Measurements from ENCODE around the gene PDE1A.

- TF ChIP-seq, protein P1, sequence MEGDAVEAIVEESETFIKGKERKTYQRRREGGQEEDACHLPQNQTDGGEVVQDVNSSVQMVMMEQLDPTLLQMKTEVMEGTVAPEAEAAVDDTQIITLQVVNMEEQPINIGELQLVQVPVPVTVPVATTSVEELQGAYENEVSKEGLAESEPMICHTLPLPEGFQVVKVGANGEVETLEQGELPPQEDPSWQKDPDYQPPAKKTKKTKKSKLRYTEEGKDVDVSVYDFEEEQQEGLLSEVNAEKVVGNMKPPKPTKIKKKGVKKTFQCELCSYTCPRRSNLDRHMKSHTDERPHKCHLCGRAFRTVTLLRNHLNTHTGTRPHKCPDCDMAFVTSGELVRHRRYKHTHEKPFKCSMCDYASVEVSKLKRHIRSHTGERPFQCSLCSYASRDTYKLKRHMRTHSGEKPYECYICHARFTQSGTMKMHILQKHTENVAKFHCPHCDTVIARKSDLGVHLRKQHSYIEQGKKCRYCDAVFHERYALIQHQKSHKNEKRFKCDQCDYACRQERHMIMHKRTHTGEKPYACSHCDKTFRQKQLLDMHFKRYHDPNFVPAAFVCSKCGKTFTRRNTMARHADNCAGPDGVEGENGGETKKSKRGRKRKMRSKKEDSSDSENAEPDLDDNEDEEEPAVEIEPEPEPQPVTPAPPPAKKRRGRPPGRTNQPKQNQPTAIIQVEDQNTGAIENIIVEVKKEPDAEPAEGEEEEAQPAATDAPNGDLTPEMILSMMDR (IDR thresholded peaks at IDR 0.05; ENCODE audit: poor library complexity), result no peak
- TF ChIP-seq EZH2phosphoT487 (IDR thresholded peaks at IDR 0.05; ENCODE audit: low read depth, severe bottlenecking, unreplicated experiment) (no peak), EZH2 (IDR thresholded peaks at IDR 0.05; ENCODE audit: borderline replicate concordance) (no peak)
These were observed 198.1 kb downstream of the PDE1A start for GRCh38 chr2:182228741-182229140.
